ENCODE results near the gene RPRD1B.

RPRD1B gene

DNA sequence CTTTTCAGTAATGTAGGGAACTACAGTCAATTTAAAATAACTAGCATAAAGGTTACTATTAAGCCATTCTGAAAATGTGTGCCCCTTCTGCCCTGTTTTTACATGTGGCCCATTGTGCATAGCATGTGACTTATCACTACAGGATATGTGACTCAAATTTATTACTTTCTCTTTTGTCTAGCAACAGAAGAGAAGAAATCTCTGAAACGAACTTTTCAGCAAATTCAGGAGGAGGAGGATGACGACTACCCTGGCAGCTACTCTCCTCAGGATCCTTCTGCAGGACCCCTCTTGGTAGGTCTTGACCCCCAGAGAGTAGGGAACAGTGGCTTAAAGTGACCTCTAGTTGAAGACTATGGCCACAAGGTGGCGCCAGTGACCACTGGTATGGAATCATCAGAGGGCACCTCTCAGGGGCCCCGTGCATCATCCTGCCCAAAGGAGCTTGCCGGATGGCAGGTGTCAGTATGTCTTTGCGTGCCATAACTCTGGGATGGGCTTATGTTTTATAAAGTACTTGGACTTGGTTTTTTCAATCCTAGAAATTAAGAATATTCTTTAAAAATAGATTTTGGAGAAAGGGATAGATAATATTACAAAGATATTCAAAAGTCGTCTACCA, 23.9 kb downstream of the RPRD1B start:
- H3K27me3 ChIP-seq (ENCODE audit: insufficient read depth, low read length), result no peaks in the 10 kb centered on the region
- H3K9me3 ChIP-seq (ENCODE audit: low read length), result no peaks in the 10 kb centered on the region
- H3K9me2 ChIP-seq (ENCODE audit: low read depth, low read length), result no peaks in the 10 kb centered on the region
- H3F3A ChIP-seq (ENCODE audit: insufficient read depth, low read length), result peaks cover 4% of the 10 kb centered on the region; the same call in 1 of the 2 replicates
- no peaks in the 10 kb centered on the region for H4K20me1 ChIP-seq (ENCODE audit: insufficient read depth, low read length)
- peaks cover 82% of the 10 kb centered on the region for H3K36me3 ChIP-seq (ENCODE audit: insufficient read depth, low read length)
- H3K79me2 ChIP-seq (ENCODE audit: insufficient read depth, low read length), result peaks cover 20% of the 10 kb centered on the region
- no peak for TF ChIP-seq EZH2 (IDR thresholded peaks at IDR 0.05; ENCODE audit: borderline replicate concordance, low read length)
- TF ChIP-seq, protein P1, sequence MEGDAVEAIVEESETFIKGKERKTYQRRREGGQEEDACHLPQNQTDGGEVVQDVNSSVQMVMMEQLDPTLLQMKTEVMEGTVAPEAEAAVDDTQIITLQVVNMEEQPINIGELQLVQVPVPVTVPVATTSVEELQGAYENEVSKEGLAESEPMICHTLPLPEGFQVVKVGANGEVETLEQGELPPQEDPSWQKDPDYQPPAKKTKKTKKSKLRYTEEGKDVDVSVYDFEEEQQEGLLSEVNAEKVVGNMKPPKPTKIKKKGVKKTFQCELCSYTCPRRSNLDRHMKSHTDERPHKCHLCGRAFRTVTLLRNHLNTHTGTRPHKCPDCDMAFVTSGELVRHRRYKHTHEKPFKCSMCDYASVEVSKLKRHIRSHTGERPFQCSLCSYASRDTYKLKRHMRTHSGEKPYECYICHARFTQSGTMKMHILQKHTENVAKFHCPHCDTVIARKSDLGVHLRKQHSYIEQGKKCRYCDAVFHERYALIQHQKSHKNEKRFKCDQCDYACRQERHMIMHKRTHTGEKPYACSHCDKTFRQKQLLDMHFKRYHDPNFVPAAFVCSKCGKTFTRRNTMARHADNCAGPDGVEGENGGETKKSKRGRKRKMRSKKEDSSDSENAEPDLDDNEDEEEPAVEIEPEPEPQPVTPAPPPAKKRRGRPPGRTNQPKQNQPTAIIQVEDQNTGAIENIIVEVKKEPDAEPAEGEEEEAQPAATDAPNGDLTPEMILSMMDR (IDR thresholded peaks at IDR 0.05; ENCODE audit: low read length), result peak; percentile 95
- no peak overlapping the region for H3K27ac ChIP-seq (ENCODE audit: low read depth, low read length, poor library complexity, severe bottlenecking)
- no peaks in the 10 kb centered on the region for H3K4me1 ChIP-seq (ENCODE audit: insufficient read depth, low read length, severe bottlenecking)
- no peak overlapping the region for H3K4me2 ChIP-seq (ENCODE audit: low read length)
- H2AFZ ChIP-seq (ENCODE audit: low read length), result no peak overlapping the region
- H3K4me3 ChIP-seq (ENCODE audit: low read depth, low read length, poor library complexity, severe bottlenecking), result no peak overlapping the region
- H3K9ac ChIP-seq (ENCODE audit: low read length), result no peak overlapping the region

DNA sequence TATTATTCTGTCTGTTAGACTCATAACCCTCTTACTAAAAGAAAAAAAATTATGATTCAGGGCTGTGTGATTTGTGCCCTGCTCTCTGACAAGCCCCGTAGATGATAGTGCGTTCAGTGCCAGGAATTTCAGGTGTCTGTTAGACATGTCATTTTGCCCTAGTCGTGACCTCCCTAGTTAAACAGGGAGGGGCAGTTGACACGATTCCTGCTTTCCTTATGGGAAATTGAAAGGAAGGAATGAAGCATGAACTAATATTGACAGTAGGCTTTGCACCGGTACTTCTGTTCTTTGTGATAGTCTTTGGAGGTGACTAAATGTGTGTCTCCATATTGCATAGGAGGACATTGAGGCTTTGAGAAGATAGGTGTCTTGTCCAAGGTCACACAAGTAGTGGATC, 26.3 kb downstream of the RPRD1B start:
- Histone ChIP-seq H3K27me3 (ENCODE audit: insufficient read depth, low read length) (no peaks in the 10 kb centered on the region), H3K9me3 (ENCODE audit: low read length) (no peaks in the 10 kb centered on the region), H2AFZ (ENCODE audit: low read length) (no peak overlapping the region), H3K79me2 (ENCODE audit: insufficient read depth, low read length) (peaks cover 5% of the 10 kb centered on the region), H3K9me2 (ENCODE audit: low read depth, low read length) (no peaks in the 10 kb centered on the region), H4K20me1 (ENCODE audit: insufficient read depth, low read length) (no peaks in the 10 kb centered on the region), H3K4me2 (ENCODE audit: low read length) (no peak overlapping the region), H3K4me3 (ENCODE audit: low read depth, low read length, poor library complexity, severe bottlenecking) (no peak overlapping the region), H3K36me3 (ENCODE audit: insufficient read depth, low read length) (peaks cover 88% of the 10 kb centered on the region), H3K4me1 (ENCODE audit: insufficient read depth, low read length, severe bottlenecking) (no peaks in the 10 kb centered on the region), H3K27ac (ENCODE audit: low read depth, low read length, poor library complexity, severe bottlenecking) (no peak overlapping the region), H3F3A (ENCODE audit: insufficient read depth, low read length) (no peaks in the 10 kb centered on the region), H3K9ac (ENCODE audit: low read length) (no peak overlapping the region)
- TF ChIP-seq EZH2 (IDR thresholded peaks at IDR 0.05; ENCODE audit: borderline replicate concordance, low read length), result no peak
- TF ChIP-seq, protein P1 (IDR thresholded peaks at IDR 0.05; ENCODE audit: low read length), result no peak

DNA sequence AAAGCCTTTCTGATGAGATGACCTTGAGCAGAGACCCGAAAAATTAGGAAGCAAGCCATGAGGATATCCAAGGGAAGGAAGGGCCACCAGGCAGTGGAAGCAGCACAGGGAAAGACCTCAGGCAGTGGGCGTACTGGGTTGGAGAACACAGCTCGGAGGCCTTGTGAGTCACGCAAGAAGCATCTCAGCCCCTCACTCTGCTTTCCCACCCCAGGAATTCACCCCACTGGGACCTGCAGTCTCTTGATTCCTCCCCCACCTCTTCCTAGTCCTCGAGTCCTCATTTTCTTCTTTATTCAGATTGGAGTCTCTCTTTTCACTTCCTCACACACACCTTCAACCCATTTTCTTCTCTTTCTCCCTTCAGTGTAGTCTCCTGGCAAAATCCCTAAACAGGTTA, 27.0 kb downstream of the RPRD1B start:
- H3K9me3 ChIP-seq (ENCODE audit: low read length), result no peaks in the 10 kb centered on the region
- H3K36me3 ChIP-seq (ENCODE audit: insufficient read depth, low read length), result peaks cover 90% of the 10 kb centered on the region
- H3K4me3 ChIP-seq (ENCODE audit: low read depth, low read length, poor library complexity, severe bottlenecking), result no peak overlapping the region
- H3F3A ChIP-seq (ENCODE audit: insufficient read depth, low read length), result no peaks in the 10 kb centered on the region
- no peaks in the 10 kb centered on the region for H3K79me2 ChIP-seq (ENCODE audit: insufficient read depth, low read length)
- H3K4me2 ChIP-seq (ENCODE audit: low read length), result no peak overlapping the region
- H3K27me3 ChIP-seq (ENCODE audit: insufficient read depth, low read length), result no peaks in the 10 kb centered on the region
- no peaks in the 10 kb centered on the region for H4K20me1 ChIP-seq (ENCODE audit: insufficient read depth, low read length)
- H2AFZ ChIP-seq (ENCODE audit: low read length), result no peak overlapping the region
- H3K9me2 ChIP-seq (ENCODE audit: low read depth, low read length), result no peaks in the 10 kb centered on the region
- H3K9ac ChIP-seq (ENCODE audit: low read length), result no peak overlapping the region
- H3K27ac ChIP-seq (ENCODE audit: low read depth, low read length, poor library complexity, severe bottlenecking), result no peak overlapping the region
- TF ChIP-seq EZH2 (IDR thresholded peaks at IDR 0.05; ENCODE audit: borderline replicate concordance, low read length), result no peak
- peaks cover 6% of the 10 kb centered on the region for H3K4me1 ChIP-seq (ENCODE audit: insufficient read depth, low read length, severe bottlenecking)

DNA sequence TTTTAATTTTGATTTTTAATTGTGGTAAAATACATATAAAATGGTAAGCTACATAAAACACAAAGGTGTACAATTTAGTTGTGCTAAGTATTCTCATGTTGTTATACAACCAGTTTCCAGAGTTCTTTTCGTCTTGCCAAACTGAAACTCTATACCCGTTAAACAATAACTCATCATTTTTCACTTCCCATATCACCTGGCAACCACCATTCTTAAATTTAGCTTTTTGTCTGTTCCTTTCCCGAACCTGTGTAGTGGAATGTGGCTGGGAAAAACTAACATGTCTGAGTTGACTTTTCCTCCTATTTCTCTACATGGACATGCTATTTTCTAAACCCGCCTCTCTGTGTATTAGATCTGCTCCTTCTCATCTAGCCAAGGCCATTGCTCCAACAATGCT, 27.6 kb downstream of the RPRD1B start:
- H3K4me3 ChIP-seq (ENCODE audit: low read depth, low read length, poor library complexity, severe bottlenecking), result no peak overlapping the region

More for the DNA sequence above, 27.6 kb downstream of the RPRD1B start:
- H3K27me3 ChIP-seq (ENCODE audit: insufficient read depth, low read length), result no peaks in the 10 kb centered on the region
- H3K9me2 ChIP-seq (ENCODE audit: low read depth, low read length), result no peaks in the 10 kb centered on the region
- H3K9me3 ChIP-seq (ENCODE audit: low read length), result no peaks in the 10 kb centered on the region
- no peaks in the 10 kb centered on the region for H3K79me2 ChIP-seq (ENCODE audit: insufficient read depth, low read length)
- H4K20me1 ChIP-seq (ENCODE audit: insufficient read depth, low read length), result no peaks in the 10 kb centered on the region
- no peak overlapping the region for H2AFZ ChIP-seq (ENCODE audit: low read length)
- no peak overlapping the region for H3K4me2 ChIP-seq (ENCODE audit: low read length)
- no peak overlapping the region for H3K27ac ChIP-seq (ENCODE audit: low read depth, low read length, poor library complexity, severe bottlenecking)
- peaks cover 90% of the 10 kb centered on the region for H3K36me3 ChIP-seq (ENCODE audit: insufficient read depth, low read length)
- H3F3A ChIP-seq (ENCODE audit: insufficient read depth, low read length), result no peaks in the 10 kb centered on the region
- TF ChIP-seq, protein P1 (IDR thresholded peaks at IDR 0.05; ENCODE audit: low read length), result no peak
- TF ChIP-seq EZH2 (IDR thresholded peaks at IDR 0.05; ENCODE audit: borderline replicate concordance, low read length), result no peak
- H3K4me1 ChIP-seq (ENCODE audit: insufficient read depth, low read length, severe bottlenecking), result peaks cover 11% of the 10 kb centered on the region
- no peak overlapping the region for H3K9ac ChIP-seq (ENCODE audit: low read length)

All from OCI-LY1 (cell line).